GM19463 (cell line): ENCODE results near the gene CD99L2.

Experiments used
- ATAC-seq: cut with Tn5 transposase; IDR thresholded peaks from one replicate; pipeline ENCODE4 v1.9.1; 2021; ENCODE audit warnings: mild to moderate bottlenecking, moderate library complexity; ENCODE audit not compliant: unreplicated experiment

The CD99L2 gene

GRCh38 chrX:150806827-150807226 is 91.6 kb downstream of the CD99L2 start:
- ATAC-seq = no peak

DNA sequence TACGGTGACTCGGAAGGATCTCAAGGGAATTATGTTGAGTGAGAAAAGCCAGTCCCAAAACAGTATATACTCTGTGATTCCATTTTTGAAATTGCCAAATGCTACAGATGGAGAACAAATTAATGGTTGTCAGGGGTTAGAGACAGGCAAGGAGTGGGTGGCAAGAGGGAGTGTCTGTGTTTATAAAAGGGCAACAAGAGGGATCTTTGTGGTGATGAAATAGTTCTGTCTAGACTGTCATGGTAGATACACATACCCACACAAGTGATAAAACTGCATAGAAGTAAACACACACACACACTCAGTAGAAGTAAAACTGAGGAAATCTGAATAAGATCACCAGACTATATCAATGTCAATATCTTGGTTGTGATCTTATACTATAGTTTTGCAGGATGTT is 92.7 kb downstream of the CD99L2 start:
- no peak for ATAC-seq

GRCh38 chrX:150792949-150793527 is 105.4 kb downstream of the CD99L2 start:
- ATAC-seq = no peak

- no peak for ATAC-seq
Observed at GRCh38 chrX:150790021-150790420, 108.4 kb downstream of the CD99L2 start.

DNA sequence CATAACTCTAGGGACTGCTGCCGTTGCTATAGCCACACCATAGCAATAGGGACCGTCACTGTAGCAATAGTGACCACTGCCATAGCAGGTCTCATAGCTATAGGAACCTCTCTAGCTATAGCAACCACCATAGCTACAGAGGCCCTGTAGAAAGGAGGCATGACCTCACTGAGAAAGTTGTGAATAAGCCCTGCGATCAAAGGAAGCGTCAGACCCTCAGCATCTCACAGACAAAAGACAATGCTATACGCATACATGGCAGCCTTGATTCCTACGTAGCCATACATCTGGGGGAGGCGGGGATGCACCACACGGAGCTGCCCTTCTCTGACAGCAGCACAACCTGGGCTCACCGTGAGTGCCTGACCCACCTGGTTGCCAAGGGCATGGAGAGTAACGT is 116.8 kb downstream of the CD99L2 start:
- no peak for ATAC-seq

DNA sequence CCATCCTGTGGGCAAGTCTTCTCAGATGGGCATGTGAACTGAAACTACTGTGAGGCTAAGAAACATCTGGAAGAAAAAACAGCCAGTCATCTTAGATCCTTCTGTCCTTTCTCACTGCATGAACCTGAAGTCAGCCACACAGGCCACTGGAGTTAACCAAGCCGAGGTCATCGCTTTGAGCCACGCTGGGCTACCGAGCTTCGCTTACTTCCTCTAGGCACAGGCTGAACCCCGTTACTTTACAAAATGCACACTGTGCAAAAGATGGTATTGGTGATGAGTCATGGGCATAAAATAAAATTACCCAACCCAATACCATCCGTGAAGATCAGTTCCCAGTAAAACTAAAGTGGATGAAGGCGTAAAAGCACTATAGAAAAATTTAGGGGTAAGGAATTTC is 119.1 kb downstream of the CD99L2 start:
- ATAC-seq = no peak

- ATAC-seq = no peak
Observed at GRCh38 chrX:150777328-150777992, 121.0 kb downstream of the CD99L2 start.

DNA sequence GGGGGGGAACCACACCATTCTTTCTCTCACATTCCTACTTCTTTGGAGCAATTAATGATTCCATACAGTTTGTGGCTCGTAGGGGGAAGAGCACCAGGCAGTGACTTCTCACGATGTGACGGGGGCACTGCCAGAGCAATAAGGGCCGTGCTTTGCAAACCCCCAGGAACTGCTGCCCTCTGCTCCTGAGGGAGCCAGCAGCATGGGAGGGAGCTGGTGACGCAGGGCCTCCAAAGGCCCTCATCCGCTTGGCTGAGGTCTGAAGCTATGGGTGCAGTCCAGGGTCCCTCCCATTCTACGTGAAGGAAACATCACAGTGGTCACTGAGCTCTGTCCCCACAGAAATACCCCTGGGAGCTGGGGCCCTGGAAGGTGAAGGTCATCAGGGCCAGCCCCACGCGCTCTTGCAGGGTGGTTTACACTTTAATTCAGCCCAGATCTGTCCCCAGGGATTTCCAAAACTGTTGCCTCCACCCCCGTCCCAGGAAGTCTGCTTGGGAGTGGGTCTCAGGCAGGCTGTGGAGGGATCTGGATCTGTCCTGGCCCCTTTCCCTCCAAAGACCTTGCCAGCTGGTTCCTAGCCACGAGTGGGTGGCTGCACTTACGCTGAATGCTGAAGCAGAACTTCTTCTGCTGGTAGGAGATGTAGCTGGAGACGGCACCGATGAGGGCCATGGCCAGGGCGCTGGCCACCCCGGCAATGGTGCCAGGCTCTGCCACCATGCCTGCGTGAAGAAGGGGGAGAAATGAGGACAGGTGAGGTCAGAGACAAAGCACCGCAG is 122.7 kb downstream of the CD99L2 start:
- no peak for ATAC-seq

GRCh38 chrX:150774798-150775568 is 123.5 kb downstream of the CD99L2 start:
- ATAC-seq = no peak

DNA sequence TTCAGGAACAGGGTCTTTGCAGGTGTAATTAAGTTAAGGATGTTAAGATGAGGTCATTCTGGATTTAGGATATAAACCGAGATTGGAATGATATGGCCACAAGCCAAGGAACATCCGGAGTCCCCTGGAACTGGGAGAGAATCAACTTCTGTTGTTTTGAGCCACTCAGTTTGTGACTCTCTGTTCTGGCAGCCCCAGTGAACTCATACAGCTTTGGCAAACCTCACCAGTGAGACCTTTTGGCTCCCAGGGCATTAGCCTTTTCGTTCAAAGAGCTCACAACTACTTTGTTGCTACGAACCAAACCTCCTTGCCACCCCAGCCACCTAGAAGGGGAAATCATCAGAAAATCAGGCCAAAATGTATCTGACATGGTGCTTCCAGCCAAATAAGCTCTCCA is 124.8 kb downstream of the CD99L2 start:
- ATAC-seq = no peak

DNA sequence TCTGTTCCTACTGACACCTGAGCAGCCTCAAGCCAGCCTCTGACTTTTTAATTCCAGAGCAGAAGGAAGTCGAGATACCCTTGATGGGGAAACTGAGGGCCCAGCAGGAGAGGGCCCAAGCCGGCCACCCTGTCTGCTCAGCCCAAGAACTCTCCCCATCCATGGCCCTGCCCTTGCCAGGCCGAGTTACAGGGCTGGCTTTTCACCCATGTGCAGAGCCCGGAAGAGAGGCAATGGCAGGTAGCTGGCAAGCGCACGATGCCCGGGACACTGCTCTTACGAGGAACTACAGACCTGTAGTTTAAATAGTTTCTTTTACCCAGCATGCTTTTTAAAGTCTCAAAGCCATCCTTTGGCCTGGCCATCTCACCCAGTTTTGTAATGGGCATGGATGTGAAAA is 125.4 kb downstream of the CD99L2 start:
- no peak for ATAC-seq

- peak; percentile 88 for ATAC-seq
Observed at GRCh38 chrX:150772150-150772970, 126.1 kb downstream of the CD99L2 start.

DNA sequence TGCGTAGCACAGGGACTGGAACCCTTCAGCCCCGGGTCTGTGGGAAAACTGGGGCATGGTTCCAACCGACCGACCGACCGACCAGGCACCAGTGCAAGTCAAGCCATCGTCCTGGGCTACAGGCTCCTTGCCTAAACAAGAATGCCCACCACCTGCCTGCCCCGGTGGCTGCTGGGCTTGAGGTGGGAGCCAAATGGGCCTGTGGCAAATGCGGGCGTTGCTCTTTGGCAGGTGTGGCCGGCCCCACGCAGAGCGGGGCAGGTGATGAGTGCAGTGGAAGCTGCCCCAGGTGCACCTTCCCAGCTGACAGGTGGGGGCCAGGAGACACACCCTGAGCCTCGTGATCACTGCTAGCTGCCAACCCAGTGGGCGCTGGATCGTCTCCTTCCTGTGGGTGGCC is 127.4 kb downstream of the CD99L2 start:
- ATAC-seq = no peak

GRCh38 chrX:150770623-150771022 is 127.8 kb downstream of the CD99L2 start:
- no peak for ATAC-seq

DNA sequence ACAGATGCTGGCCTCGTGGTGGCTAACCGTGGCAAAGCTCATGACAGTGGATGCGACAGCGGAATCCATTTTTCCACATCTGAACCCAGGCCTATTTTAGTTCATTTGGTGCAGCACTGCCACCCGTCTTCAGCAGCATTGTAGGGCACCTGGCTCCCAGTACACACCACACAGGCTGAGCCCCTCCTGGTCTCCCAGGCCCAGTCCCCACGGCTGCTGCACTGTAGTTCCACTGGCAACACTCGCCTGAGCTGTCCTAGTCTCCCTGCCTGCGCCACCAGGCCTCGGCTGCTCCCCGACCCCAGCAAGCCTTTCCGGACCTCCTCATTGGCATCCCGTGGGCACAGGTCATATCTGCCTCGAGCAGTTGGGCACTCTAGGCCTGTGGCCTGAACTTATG is 129.1 kb downstream of the CD99L2 start:
- no peak for ATAC-seq

DNA sequence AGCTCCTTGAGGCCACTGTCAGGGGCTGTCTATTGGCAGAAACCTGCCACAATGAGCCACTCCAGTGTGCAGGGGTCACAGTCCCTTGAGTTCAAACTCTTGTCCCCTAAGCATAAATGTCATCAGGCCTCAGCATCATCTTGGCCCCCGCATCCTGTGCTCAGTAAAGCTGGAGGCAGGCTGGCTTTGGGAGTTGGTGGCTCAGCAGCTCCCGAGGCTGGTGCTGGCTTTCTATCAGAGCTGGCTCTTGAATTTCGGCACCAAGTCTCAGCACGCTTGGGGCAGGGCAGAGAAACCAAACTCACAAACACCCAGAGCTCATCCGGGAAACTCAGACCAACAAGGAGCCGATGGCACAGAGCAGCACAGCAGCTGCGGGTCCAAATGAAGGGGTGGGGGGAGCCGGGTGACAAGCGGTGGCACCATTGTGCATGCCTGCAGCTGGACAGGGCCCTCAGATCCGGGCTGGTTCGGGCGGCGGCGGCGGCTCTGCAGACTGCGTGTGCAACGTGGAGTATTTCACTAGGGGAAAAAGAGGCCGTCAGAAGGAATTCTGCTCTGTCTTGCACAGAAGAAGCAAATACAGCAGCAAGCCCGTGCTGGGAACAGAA is 129.8 kb downstream of the CD99L2 start:
- no peak for ATAC-seq

- ATAC-seq = no peak
Observed at GRCh38 chrX:150768132-150768485, 130.4 kb downstream of the CD99L2 start.

DNA sequence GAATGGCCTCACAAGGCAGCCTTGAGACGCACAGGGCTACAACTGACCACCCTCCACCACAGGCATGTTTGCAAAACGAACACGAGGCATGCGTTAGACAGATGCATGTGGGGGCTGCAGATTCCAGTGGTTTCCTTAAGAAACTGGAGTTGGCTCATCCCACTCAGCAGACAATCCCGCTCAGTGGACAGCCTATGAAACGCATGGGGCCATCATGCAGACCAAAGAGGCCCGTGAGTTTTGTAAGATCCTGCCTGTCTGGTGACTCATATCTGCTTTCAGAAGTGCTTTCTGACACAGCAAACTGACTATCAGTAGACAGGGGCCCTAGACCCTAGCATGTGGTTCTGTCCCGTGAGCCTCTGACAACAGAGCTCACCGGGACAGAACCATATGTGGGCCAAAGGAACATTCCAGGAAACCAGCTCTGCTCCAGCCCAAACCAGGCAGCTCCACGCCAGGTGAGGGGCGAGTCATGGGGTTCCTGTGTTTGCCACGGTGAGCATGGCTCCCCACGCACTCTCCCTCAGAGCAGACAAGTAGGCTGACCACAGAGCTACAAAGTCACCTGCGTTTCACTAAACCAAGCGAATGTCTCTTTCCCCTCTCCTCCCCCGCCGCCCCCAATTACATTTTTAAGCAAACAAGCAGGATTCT is 130.9 kb downstream of the CD99L2 start:
- no peak for ATAC-seq

- ATAC-seq = no peak
Observed at GRCh38 chrX:150767045-150767395, 131.4 kb downstream of the CD99L2 start.
